RWPE2 (cell line): ENCODE measurements around the gene NDUFB4.

ENCODE experiments used
- ATAC-seq: fragments of 200-7000 bp; cut with Tn5 transposase; 3 replicates; pipeline ENCODE4 v1.9.1; 2021; ENCODE audit warnings: low read depth
- DNase-seq: peaks from one replicate; pipeline ENCODE4 v3.0.0-alpha.2; 2020; ENCODE audit warnings: low spot score
- H3K27ac ChIP-seq: fragments of 450-650 bp; 2 replicates; pipeline ENCODE4 v1.5.1; 2017; ENCODE audit warnings: mild to moderate bottlenecking; ENCODE audit not compliant: poor library complexity, severe bottlenecking
- H3K27me3 ChIP-seq: fragments of 250-450 bp; sonication (Bioruptor Pico); 2 replicates; pipeline ENCODE4 v1.5.1; 2021; ENCODE audit warnings: mild to moderate bottlenecking, moderate library complexity; ENCODE audit not compliant: insufficient read depth, poor library complexity, severe bottlenecking
- H3K36me3 ChIP-seq: fragments of 250-450 bp; sonication (Bioruptor Pico); 2 replicates; pipeline ENCODE4 v1.5.1; 2020; ENCODE audit warnings: low read depth, mild to moderate bottlenecking, moderate library complexity
- H3K4me1 ChIP-seq: fragments of 250-450 bp; sonication (Bioruptor Pico); 2 replicates; pipeline ENCODE4 v1.5.1; 2021; ENCODE audit warnings: mild to moderate bottlenecking, moderate library complexity; ENCODE audit not compliant: insufficient read depth, poor library complexity, severe bottlenecking
- H3K4me3 ChIP-seq: fragments of 250-450 bp; sonication (Bioruptor Pico); 2 replicates; pipeline ENCODE4 v1.5.1; 2021; ENCODE audit warnings: mild to moderate bottlenecking, moderate library complexity; ENCODE audit not compliant: severe bottlenecking
- H3K9me3 ChIP-seq: fragments of 250-450 bp; sonication (Bioruptor Pico); 2 replicates; pipeline ENCODE4 v1.5.1; 2021; ENCODE audit warnings: mild to moderate bottlenecking, moderate library complexity; ENCODE audit not compliant: severe bottlenecking
- TF ChIP-seq, protein P1 (sequence below): fragments of 450-650 bp; IDR thresholded peaks from one replicate; pipeline ENCODE4 v1.5.1; 2017; ENCODE audit warnings: mild to moderate bottlenecking, moderate library complexity; ENCODE audit not compliant: poor library complexity, severe bottlenecking

NDUFB4 gene

DNA sequence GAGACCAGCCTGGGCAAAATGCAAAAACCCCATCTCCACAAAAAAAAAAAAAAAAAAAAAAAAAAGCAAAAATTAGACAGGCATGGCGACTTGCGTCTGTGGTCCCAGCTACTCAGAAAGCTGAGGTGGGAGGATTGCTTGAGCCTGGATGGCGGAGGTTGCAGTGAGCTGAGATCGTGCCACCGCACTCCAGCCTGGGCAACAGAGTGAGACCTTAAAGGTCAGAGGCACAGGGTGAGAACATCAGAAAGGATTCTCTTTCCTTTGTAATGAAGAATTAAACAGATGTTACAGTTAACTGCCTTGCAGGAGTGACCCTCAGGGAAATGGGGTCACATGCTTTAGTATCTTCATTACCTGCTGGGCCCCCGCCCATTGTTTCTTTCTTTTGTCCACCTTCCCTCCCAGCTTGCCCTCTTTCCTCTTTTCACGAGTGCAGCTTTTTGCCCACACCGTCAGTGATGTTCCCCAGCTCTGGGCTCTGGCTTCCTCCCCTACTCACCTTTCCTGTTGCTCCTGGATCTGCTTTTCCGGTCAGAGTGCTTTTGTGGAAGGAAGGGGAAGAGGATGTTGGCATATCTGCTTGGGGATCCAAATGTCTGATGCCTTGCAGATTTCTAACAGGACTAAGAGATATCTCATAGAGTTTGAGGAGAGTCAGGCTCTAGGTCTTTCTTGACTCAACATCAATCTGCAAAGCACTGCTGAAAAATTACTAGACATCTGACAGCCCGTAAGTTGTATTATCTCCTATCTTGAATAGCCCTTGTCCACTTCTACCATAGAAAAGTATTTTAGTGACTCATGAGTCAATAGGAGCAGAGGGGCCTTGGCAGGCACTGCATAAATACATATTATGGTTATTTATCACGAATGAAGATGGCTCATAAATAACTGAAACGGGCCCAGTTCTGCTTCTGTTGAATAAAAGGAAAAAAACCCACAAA, 35.6 kb upstream of the NDUFB4 start:
- H3K36me3 ChIP-seq = no peaks in the 10 kb centered on the region
- ATAC-seq = no peak

DNA sequence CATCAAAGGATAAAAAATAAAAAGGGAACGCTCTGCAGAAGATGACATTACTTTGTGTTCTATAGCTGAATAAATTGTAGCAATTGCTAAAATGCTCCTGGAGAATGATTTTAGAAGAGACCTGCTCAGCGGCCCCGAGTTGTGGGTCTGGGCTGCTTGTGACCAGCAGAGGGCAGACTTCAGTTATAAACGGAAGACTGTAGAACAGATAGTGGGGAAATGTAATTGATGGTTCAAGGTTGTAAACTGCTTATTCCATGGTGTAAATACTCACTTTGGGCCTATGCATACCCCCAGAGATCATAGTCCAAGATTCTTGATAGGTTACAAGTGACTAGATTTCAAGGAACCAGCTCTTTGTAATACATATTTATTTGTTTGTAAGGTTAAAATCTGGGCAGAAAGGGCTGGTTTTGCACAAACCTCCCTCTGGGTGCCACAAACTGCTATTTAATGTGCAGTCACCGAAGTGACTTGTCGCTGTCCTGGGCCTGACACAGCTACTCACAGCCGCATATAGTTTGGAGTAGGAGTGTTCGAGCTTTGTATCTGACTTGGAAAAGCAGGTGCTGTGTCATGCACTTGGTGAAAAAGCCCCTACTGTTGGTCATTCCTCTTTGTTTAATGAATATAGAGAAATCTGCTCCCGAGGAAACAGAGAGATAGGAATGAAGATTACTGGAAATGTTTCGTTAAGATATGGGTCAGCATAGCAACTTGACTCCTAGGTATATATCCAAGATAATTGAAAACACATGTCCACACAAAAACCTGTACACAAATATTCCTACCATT, 34.7 kb upstream of the NDUFB4 start:
- DNase-seq = no peak
- H3K27me3 ChIP-seq = no peaks in the 10 kb centered on the region
- peak; percentile 73 for ATAC-seq
- H3K4me1 ChIP-seq = peaks cover 8% of the 10 kb centered on the region
- TF ChIP-seq, protein P1, sequence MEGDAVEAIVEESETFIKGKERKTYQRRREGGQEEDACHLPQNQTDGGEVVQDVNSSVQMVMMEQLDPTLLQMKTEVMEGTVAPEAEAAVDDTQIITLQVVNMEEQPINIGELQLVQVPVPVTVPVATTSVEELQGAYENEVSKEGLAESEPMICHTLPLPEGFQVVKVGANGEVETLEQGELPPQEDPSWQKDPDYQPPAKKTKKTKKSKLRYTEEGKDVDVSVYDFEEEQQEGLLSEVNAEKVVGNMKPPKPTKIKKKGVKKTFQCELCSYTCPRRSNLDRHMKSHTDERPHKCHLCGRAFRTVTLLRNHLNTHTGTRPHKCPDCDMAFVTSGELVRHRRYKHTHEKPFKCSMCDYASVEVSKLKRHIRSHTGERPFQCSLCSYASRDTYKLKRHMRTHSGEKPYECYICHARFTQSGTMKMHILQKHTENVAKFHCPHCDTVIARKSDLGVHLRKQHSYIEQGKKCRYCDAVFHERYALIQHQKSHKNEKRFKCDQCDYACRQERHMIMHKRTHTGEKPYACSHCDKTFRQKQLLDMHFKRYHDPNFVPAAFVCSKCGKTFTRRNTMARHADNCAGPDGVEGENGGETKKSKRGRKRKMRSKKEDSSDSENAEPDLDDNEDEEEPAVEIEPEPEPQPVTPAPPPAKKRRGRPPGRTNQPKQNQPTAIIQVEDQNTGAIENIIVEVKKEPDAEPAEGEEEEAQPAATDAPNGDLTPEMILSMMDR = peak; percentile 89
- no peak overlapping the region for H3K27ac ChIP-seq
- no peaks in the 10 kb centered on the region for H3K36me3 ChIP-seq
- no peaks in the 10 kb centered on the region for H3K9me3 ChIP-seq
- H3K4me3 ChIP-seq = no peak overlapping the region

More for the DNA sequence above, 35.6 kb upstream of the NDUFB4 start:
- Histone ChIP-seq H3K4me3 (no peak overlapping the region), H3K27me3 (no peaks in the 10 kb centered on the region), H3K27ac (no peak overlapping the region), H3K9me3 (no peaks in the 10 kb centered on the region), H3K4me1 (peaks cover 8% of the 10 kb centered on the region)
- no peak for DNase-seq
- TF ChIP-seq, protein P1 = no peak

DNA sequence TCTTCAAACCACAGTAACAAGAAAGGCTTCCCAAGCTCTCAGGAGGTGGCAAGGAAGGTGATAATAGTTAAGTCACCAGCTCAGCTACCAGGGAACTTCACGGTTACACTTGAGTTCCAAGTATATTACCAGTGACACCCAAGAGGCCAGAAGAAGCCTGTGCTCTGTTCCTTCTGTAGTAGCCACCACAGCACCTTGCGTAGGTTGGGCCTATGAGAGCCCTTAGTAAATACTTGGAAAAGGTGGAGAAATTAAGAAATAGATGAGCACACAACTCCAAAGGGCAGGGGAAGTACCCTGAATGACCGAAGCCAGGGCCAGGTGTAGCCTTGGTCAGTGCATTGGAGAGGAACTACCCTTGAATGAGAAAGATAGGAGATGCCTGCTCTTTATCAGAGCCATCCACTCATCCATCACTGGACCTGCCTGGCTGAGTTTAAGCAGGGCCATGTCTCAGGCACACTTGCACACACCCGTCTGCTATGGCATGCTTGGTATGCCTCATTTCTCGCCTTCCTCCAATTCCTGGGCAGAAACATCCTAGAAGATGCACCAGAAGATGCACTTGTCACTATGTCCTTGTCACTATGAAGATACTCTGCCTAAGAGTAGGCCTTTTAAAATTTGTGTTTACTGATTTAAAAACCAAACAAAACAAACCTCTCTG, 32.6 kb upstream of the NDUFB4 start:
- TF ChIP-seq, protein P1 = no peak
- DNase-seq (no peak), ATAC-seq (no peak)
- Histone ChIP-seq H3K4me1 (peaks cover 8% of the 10 kb centered on the region), H3K36me3 (no peaks in the 10 kb centered on the region), H3K27me3 (no peaks in the 10 kb centered on the region), H3K9me3 (no peaks in the 10 kb centered on the region), H3K4me3 (no peak overlapping the region), H3K27ac (no peak overlapping the region)

DNA sequence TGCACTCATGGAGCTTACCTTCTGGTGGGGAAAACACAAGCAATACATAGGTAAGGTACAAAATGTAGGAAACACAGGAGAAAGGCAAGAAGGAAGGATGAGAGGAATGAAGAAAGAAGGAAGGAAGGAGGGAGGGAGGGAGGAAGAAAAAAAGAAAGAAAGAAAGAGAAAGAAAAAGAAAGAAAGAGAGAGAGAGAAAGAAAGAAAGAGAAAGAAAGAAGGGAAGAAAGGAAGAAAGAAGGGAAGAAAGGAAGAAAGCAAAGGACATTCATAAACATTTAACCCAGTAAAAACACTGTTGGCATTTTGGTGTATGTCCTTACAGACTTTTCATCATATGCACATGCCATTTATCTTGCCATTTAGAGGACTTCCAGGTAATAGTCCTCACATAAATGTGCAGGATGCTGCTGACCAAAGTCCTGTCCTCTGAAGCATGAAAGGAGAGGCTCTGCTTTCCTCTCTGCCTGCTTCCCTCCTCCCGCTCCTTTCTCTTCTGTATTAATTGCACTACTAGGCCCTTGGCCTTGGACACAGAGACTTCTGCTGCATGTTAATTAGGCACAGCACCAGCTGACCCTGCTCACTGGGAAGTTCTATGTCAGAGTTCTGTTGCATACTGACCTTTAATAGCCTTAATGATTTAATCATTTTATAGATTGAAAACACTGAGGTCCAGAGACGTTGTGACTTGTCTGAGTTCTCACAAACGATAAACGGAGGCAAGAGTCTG, 29.7 kb upstream of the NDUFB4 start:
- Histone ChIP-seq H3K9me3 (no peaks in the 10 kb centered on the region), H3K4me3 (no peak overlapping the region), H3K36me3 (no peaks in the 10 kb centered on the region), H3K27ac (no peak overlapping the region), H3K4me1 (no peaks in the 10 kb centered on the region), H3K27me3 (no peaks in the 10 kb centered on the region)
- TF ChIP-seq, protein P1 = no peak
- no peak for DNase-seq
- ATAC-seq = no peak
